SK-N-MC (cell line): Measurements from ENCODE around the gene CSTPP1.
"Not testable (repeated sequence)": the region's sequence is repeated elsewhere in the genome, so short reads cannot be mapped to it uniquely, and the experiment has no call there.

ENCODE experiments used
- DNase-seq: peaks from one replicate; pipeline ENCODE4 v3.0.0-alpha.2; 2011; ENCODE audit warnings: low read depth, low spot score
- H3K27ac ChIP-seq: fragments of 200-600 bp; sonication (generic); 2 replicates; pipeline ENCODE4 v1.5.1; 2016; ENCODE audit warnings: mixed run types
- H3K36me3 ChIP-seq: fragments of 200-600 bp; sonication (generic); 2 replicates; pipeline ENCODE4 v1.6.1; 2017; ENCODE audit warnings: antibody characterized with exemption, low read length, mixed read lengths; ENCODE audit not compliant: insufficient read depth
- H3K4me3 ChIP-seq: fragments of 200-600 bp; sonication (generic); 2 replicates; pipeline ENCODE4 v1.5.1; 2016
- H3K9ac ChIP-seq: fragments of 200-600 bp; sonication (generic); 2 replicates; pipeline ENCODE4 v1.8.0; 2017; ENCODE audit warnings: mixed run types, mixed read lengths; ENCODE audit not compliant: insufficient read length
- H3K9me3 ChIP-seq: fragments of 200-600 bp; sonication (generic); 2 replicates; pipeline ENCODE4 v1.6.1; 2017; ENCODE audit warnings: low read depth, mild to moderate bottlenecking, antibody characterized with exemption, low read length, moderate library complexity, mixed read lengths
- EZH2 ChIP-seq: fragments of 200-600 bp; sonication (generic); IDR thresholded peaks from one replicate; pipeline ENCODE4 v1.6.1; 2017; ENCODE audit warnings: antibody characterized with exemption
- FOXP2 ChIP-seq: optimal IDR thresholded peaks from 2 replicates; pipeline ENCODE3; 2011; ENCODE audit warnings: mild to moderate bottlenecking, moderate library complexity; ENCODE audit not compliant: insufficient read depth; ENCODE audit errors: extremely low read length, control extremely low read depth
- POLR2AphosphoS5 ChIP-seq: IDR thresholded peaks from 2 replicates; pipeline ENCODE4 v1.6.1; 2012; ENCODE audit warnings: mild to moderate bottlenecking, low read depth, low read length, borderline replicate concordance

Gene CSTPP1

DNA sequence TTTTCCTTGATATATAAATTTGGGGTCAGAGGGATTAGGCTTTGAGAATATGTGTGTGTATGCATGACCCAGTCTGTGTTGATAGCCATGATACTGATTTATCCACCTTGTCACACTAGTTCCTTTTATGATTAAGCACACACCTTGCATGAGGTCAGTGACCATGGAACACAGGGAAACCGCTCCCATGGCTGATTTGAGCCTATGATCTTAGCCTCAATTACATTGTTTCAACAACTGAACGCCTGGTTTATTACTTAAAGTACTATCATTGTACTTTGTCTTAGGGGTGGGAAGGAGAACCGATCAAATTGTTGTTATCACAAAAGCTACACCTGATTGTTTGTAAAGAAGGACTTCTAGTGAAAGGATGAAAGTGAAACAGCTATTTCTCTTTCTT, 169.4 kb downstream of the CSTPP1 start:
- Histone ChIP-seq H3K4me3 (no peak overlapping the region), H3K27ac (no peak overlapping the region), H3K9ac (no peak overlapping the region), H3K36me3 (no peaks in the 10 kb centered on the region), H3K9me3 (no peaks in the 10 kb centered on the region)
- no peak for DNase-seq
- TF ChIP-seq EZH2 (no peak), FOXP2 (no peak), POLR2AphosphoS5 (no peak)

DNA sequence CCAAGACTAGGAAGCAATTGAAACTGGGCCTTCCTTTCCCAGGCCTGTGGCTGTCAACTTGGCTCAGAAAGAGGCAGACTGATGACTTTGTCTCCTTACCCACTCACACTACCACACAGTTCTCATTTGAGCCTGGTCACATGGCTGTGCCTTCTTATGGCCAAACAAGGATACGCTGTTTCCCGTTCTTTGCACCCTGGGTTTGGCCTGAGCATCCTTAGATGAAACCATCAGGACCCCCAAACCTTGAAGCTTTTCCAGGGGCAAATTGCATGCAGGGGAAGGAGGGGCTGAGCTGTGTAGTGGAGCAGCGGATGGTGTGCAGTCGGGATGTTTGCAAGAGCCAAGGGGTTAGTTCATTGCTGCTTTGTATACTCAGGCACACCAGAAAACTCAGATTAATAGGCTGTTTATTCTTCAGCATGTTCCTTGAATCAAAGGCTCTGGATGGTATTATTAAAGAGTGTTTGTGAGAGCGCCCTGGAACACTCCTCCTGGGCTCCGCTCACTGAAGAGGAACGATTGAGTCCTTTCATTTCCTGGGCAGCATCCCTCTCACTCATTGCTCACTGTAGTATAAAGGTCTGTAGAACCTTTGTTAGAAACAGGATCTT, 170.3 kb downstream of the CSTPP1 start:
- no peak for TF ChIP-seq EZH2
- no peak for TF ChIP-seq POLR2AphosphoS5
- TF ChIP-seq FOXP2, result no peak
- DNase-seq, result no peak
- H3K9me3 ChIP-seq, result no peaks in the 10 kb centered on the region
- no peak overlapping the region for H3K27ac ChIP-seq
- no peak overlapping the region for H3K9ac ChIP-seq
- no peak overlapping the region for H3K4me3 ChIP-seq
- H3K36me3 ChIP-seq, result no peaks in the 10 kb centered on the region

GRCh38 chr11:47107744-47108143, 171.2 kb downstream of the CSTPP1 start:
- Histone ChIP-seq H3K9me3 (no peaks in the 10 kb centered on the region), H3K9ac (no peak overlapping the region), H3K4me3 (no peak overlapping the region), H3K36me3 (no peaks in the 10 kb centered on the region), H3K27ac (no peak overlapping the region)
- DNase-seq, result no peak
- TF ChIP-seq EZH2 (no peak), FOXP2 (no peak), POLR2AphosphoS5 (no peak)

- Histone ChIP-seq H3K27ac (no peak overlapping the region), H3K36me3 (no peaks in the 10 kb centered on the region), H3K9me3 (no peaks in the 10 kb centered on the region), H3K4me3 (no peak overlapping the region), H3K9ac (no peak overlapping the region)
- DNase-seq, result no peak
- TF ChIP-seq EZH2 (no peak), POLR2AphosphoS5 (no peak)
Observed at GRCh38 chr11:47108214-47108613, 171.7 kb downstream of the CSTPP1 start.

- no peak for DNase-seq
- Histone ChIP-seq H3K4me3 (no peak overlapping the region), H3K9ac (no peak overlapping the region)
Observed at GRCh38 chr11:47109051-47109726, 172.6 kb downstream of the CSTPP1 start.

DNA sequence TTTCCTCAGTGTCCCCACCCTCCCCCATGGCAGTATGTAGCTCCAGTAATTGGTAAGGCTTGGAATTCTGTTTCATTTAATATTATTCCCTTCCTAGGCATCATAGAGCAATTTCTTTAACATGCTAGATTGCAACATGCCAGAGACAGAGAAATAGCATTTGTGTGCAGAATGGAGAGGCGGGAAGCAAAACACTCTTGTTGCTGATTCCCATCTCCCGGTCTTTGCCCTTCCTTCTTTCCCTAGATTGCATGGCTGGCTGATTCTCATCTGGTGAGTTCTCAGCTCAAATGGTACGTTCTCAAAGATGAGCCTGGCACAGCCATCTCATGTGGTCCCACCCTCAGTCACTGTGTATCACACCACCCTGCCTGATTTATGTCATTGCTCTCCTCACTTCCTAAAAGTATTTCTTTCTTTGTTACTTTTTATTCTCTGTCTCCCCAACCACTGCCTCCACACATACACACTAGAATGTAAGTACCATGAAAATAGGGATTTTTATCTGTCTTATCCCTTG, 173.2 kb downstream of the CSTPP1 start:
- no peak overlapping the region for H3K9ac ChIP-seq
- H3K27ac ChIP-seq, result no peak overlapping the region
- no peak overlapping the region for H3K4me3 ChIP-seq
- DNase-seq, result no peak
- no peaks in the 10 kb centered on the region for H3K9me3 ChIP-seq
- H3K36me3 ChIP-seq, result no peaks in the 10 kb centered on the region
- no peak for TF ChIP-seq POLR2AphosphoS5
- TF ChIP-seq FOXP2, result no peak

More at GRCh38 chr11:47109051-47109726, 172.6 kb downstream of the CSTPP1 start:
- no peak for TF ChIP-seq POLR2AphosphoS5
- no peak for TF ChIP-seq FOXP2
- TF ChIP-seq EZH2, result no peak
- no peaks in the 10 kb centered on the region for H3K36me3 ChIP-seq
- H3K9me3 ChIP-seq, result no peaks in the 10 kb centered on the region
- no peak overlapping the region for H3K27ac ChIP-seq

- H3K9me3 ChIP-seq, result no peaks in the 10 kb centered on the region
- no peaks in the 10 kb centered on the region for H3K36me3 ChIP-seq
- no peak for DNase-seq
- H3K27ac ChIP-seq, result no peak overlapping the region
- TF ChIP-seq EZH2 (no peak), POLR2AphosphoS5 (no peak), FOXP2 (no peak)
- no peak overlapping the region for H3K9ac ChIP-seq
- H3K4me3 ChIP-seq, result no peak overlapping the region
Observed at GRCh38 chr11:47111318-47111804, 174.8 kb downstream of the CSTPP1 start.

DNA sequence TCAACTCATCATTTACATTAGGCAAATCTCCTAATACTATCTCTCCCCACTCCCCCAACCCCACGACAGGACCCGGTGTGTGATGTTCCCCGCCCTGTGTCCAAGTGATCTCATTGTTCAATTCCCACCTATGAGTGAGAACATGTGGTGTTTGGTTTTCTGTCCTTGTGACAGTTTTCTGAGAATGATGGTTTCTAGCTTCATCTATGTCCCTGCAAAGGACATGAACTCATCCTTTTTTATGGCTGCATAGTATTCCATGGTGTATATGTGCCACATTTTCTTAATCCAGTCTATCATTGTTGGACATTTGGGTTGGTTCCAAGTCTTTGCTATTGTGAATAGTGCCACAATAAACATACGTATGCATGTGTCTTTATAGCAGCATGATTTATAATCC, 176.4 kb downstream of the CSTPP1 start:
- H3K4me3 ChIP-seq, H3K9ac ChIP-seq, H3K9me3 ChIP-seq, DNase-seq, H3K36me3 ChIP-seq, H3K27ac ChIP-seq: not testable (repeated sequence)

- H3K9me3 ChIP-seq, H3K4me3 ChIP-seq, H3K9ac ChIP-seq, DNase-seq, H3K36me3 ChIP-seq, H3K27ac ChIP-seq: not testable (repeated sequence)
Observed at GRCh38 chr11:47118958-47119688, 182.6 kb downstream of the CSTPP1 start.
